K562 (cell line): ENCODE results near the gene DMWD.

Experiments
- CREBBP ChIP-seq: IDR thresholded peaks from one replicate; pipeline ENCODE4 v1.6.1; 2012; ENCODE audit warnings: low read depth, mild to moderate bottlenecking, control low read depth, inconsistent platforms, low read length
- TBL1XR1 ChIP-seq, 2 experiments: IDR thresholded peaks; 2 replicates each; pipeline ENCODE4 v1.6.1; 2012; ENCODE audit warnings: improper control_type of control experiment in 2 of 2, low read length in 2 of 2, mild to moderate bottlenecking in 1 of 2
- TF ChIP-seq, protein P1 (sequence below), 2 experiments: fragments of 450-650 bp; formaldehyde crosslinking in 1 of 2; IDR thresholded peaks; 2 replicates each; pipeline versions ENCODE4 v1.4.0 to v1.6.1; 2014 to 2020; ENCODE audit warnings: mild to moderate bottlenecking in 2 of 2, borderline replicate concordance in 1 of 2, low read depth in 1 of 2

- TF ChIP-seq CREBBP: no peak
- TF ChIP-seq, protein P1, sequence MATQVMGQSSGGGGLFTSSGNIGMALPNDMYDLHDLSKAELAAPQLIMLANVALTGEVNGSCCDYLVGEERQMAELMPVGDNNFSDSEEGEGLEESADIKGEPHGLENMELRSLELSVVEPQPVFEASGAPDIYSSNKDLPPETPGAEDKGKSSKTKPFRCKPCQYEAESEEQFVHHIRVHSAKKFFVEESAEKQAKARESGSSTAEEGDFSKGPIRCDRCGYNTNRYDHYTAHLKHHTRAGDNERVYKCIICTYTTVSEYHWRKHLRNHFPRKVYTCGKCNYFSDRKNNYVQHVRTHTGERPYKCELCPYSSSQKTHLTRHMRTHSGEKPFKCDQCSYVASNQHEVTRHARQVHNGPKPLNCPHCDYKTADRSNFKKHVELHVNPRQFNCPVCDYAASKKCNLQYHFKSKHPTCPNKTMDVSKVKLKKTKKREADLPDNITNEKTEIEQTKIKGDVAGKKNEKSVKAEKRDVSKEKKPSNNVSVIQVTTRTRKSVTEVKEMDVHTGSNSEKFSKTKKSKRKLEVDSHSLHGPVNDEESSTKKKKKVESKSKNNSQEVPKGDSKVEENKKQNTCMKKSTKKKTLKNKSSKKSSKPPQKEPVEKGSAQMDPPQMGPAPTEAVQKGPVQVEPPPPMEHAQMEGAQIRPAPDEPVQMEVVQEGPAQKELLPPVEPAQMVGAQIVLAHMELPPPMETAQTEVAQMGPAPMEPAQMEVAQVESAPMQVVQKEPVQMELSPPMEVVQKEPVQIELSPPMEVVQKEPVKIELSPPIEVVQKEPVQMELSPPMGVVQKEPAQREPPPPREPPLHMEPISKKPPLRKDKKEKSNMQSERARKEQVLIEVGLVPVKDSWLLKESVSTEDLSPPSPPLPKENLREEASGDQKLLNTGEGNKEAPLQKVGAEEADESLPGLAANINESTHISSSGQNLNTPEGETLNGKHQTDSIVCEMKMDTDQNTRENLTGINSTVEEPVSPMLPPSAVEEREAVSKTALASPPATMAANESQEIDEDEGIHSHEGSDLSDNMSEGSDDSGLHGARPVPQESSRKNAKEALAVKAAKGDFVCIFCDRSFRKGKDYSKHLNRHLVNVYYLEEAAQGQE (IDR thresholded peaks at IDR 0.05; ENCODE audit: borderline replicate concordance): no peak
- TF ChIP-seq, protein P1 (CRISPR knock-in tag; IDR thresholded peaks at IDR 0.05; ENCODE audit: low read depth): no peak
- no peak for TF ChIP-seq TBL1XR1 (IDR thresholded peaks at IDR 0.05; ENCODE audit: low read length in 2 of 2)
These were observed 25.2 kb downstream of the DMWD start for GRCh38 chr19:45767410-45767880.
